A673 (cell line): ENCODE data around the gene SLC15A1.

Experiments
- CTCF ChIP-seq: fragments of 300-800, 200-600 bp; sonication (generic); conservative IDR thresholded peaks from 2 replicates; pipeline ENCODE4 v1.5.1; 2017; ENCODE audit warnings: low read depth, mild to moderate bottlenecking, antibody characterized with exemption, low read length, moderate library complexity, mixed read lengths
- EZH2 ChIP-seq: fragments of 200-600 bp; sonication (generic); IDR thresholded peaks from 2 replicates; pipeline ENCODE4 v1.6.1; 2017; ENCODE audit warnings: borderline replicate concordance, low read depth, mild to moderate bottlenecking, mixed read lengths, antibody characterized with exemption, low read length; ENCODE audit not compliant: poor library complexity, severe bottlenecking

- TF ChIP-seq CTCF = no peak
- TF ChIP-seq EZH2 = no peak
Observed at GRCh38 chr13:98792321-98792720, 39.8 kb upstream of the SLC15A1 start.
